Psoas muscle (tissue), 8 donors: ENCODE data around the gene FUT6. TPM values are rescaled to one million over a fixed set of nuclear protein-coding genes. Genes with fewer than 3 reads are reported as not detected.

Source experiments
- ATAC-seq, 4 donors: fragments of 200-7000 bp; cut with Tn5 transposase; one replicate each; pipeline ENCODE4 v1.9.1; 2020; ENCODE audit warnings: moderate library complexity in 3 of 4, mild to moderate bottlenecking in 2 of 4
- DNase-seq, 2 donors: peaks; one replicate each; pipeline ENCODE4 v3.0.0-alpha.2; 2020
- H3K27ac ChIP-seq: fragments of 200-600 bp; one replicate; pipeline ENCODE4 v1.8.0; 2022
- H3K27me3 ChIP-seq, 3 donors: fragments of 200-600 bp in 1 of 3; one replicate each; pipeline versions ENCODE4 v1.6.1 to v1.8.0; 2013 to 2022; ENCODE audit warnings: low read length in 2 of 3, mild to moderate bottlenecking in 2 of 3, moderate library complexity in 1 of 3; ENCODE audit not compliant: insufficient read depth in 3 of 3
- H3K36me3 ChIP-seq, 2 donors: fragments of 200-600 bp in 1 of 2; one replicate each; pipeline versions ENCODE4 v1.6.1 to v1.8.0; 2013 to 2022; ENCODE audit warnings: low read depth in 1 of 2, mild to moderate bottlenecking in 1 of 2, moderate library complexity in 1 of 2; ENCODE audit not compliant: insufficient read depth in 1 of 2
- H3K4me1 ChIP-seq: fragments of 200-600 bp; one replicate; pipeline ENCODE4 v1.8.0; 2022
- H3K4me3 ChIP-seq: fragments of 200-600 bp; one replicate; pipeline ENCODE4 v1.8.0; 2022; ENCODE audit warnings: mild to moderate bottlenecking
- H3K9me3 ChIP-seq: fragments of 200-600 bp; one replicate; pipeline ENCODE4 v1.8.0; 2022
- WGBS, 3 donors: extraction: QIAGEN DNeasy Blood & Tissue Kit; methylation state at CpG; one replicate each; pipeline versions ENCODE4 v1.1.6 to v1.1.7; 2013; 5-methylcytosine and 5-hydroxymethylcytosine counted together
- intact Hi-C, 2 donors: fragments of 100-400 bp; cut with DNase I; formaldehyde crosslinking; loops; one replicate each; pipeline versions ENCODE4 v1.11.0 to v1.14.2; 2022
- polyA plus RNA-seq, 3 donors: library from polyadenylated mRNA; stranded (reverse); fragments of 200-250 nt; gene quantifications; one replicate each; pipeline ENCODE4 v1.2.3, GENCODE V29; 2013
- total RNA-seq, 4 donors: library from RNA; stranded (reverse); fragmentation: NEBNext Ultra II Directional in 2 of 4; extraction: Animal tissue kit (Norgen Biotek cat#: 25700) in 2 of 4; gene quantifications; one replicate each; pipeline versions ENCODE4 v1.2.1 to v1.2.4, GENCODE V29; 2021 to 2023
- TF ChIP-seq, protein P1 (sequence below): fragments of 200-600 bp; IDR thresholded peaks from one replicate; pipeline ENCODE4 v1.8.0; 2022; ENCODE audit warnings: antibody characterized with exemption
- donor health status: healthy with polysubstance abuse.
- donor health status: DM: no; HTN: no; CAD: no; lungs with moderate emphysema.
- donor health status: Bipolar disorder and iron deficiency.
- donor health status: healthy.
- donor health status: DM: yes; HTN: yes; CAD: no.
- donor health status: DM: no; HTN: no; CAD: no.
- donor health status: DM: no; HTN: no; CAD: no.
- donor health status: DM: yes; HTN: yes; CAD: no.

Gene FUT6
- total and polyA plus RNA-seq, 7 donors: 0.03 TPM; not detected in 5

DNA sequence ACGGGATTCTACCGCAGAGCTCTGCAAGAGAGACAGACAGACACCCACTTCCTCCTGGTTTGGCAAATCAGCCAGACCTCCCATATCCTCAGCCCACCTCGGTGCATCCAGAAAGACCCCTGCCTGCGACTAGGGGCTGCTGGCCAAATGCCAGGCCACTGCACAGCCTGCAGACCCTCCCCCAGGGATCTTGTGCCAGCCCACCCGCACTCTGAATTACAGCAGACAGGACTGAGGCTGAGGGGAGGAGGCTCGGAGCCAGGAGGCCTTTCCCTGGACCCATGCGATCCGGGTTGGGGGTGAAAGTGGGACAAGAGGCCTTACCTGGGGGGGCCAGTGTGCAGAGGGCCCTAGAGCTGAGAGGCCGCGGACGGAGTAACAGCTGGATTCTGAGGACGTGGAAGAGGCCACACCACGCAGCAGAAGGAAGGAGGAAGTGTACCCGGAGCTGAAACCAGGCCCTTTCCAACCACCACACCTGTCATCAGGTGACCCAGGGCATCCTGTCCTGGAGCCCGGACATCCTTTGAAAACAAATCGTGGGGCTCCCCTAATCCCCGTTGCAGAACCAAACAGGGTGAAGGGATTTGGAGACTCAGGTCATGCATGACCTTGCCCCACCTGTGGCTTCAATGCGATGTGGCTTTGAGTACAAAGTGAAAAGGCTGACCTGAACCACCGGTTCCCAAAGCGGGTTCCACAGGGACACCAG, 993 bp downstream of the FUT6 start:
- TF ChIP-seq, protein P1, sequence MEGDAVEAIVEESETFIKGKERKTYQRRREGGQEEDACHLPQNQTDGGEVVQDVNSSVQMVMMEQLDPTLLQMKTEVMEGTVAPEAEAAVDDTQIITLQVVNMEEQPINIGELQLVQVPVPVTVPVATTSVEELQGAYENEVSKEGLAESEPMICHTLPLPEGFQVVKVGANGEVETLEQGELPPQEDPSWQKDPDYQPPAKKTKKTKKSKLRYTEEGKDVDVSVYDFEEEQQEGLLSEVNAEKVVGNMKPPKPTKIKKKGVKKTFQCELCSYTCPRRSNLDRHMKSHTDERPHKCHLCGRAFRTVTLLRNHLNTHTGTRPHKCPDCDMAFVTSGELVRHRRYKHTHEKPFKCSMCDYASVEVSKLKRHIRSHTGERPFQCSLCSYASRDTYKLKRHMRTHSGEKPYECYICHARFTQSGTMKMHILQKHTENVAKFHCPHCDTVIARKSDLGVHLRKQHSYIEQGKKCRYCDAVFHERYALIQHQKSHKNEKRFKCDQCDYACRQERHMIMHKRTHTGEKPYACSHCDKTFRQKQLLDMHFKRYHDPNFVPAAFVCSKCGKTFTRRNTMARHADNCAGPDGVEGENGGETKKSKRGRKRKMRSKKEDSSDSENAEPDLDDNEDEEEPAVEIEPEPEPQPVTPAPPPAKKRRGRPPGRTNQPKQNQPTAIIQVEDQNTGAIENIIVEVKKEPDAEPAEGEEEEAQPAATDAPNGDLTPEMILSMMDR: no peak
- Histone ChIP-seq H3K4me1 (no peaks in the 10 kb centered on the region), H3K9me3 (no peaks in the 10 kb centered on the region), H3K27me3 (peaks cover 0 to 27% (median 0%) of the 10 kb centered on the region in 3 donors), H3K36me3 (no peaks in the 10 kb centered on the region), H3K4me3 (no peak overlapping the region), H3K27ac (no peak overlapping the region)
- DNase-seq (no peak), ATAC-seq (no peak)
- WGBS, 3 donors: 55 to 59% (median 56%) methylated on average over 18 to 20 of the region's 20 CpGs
- intact Hi-C loops: no loop called here

DNA sequence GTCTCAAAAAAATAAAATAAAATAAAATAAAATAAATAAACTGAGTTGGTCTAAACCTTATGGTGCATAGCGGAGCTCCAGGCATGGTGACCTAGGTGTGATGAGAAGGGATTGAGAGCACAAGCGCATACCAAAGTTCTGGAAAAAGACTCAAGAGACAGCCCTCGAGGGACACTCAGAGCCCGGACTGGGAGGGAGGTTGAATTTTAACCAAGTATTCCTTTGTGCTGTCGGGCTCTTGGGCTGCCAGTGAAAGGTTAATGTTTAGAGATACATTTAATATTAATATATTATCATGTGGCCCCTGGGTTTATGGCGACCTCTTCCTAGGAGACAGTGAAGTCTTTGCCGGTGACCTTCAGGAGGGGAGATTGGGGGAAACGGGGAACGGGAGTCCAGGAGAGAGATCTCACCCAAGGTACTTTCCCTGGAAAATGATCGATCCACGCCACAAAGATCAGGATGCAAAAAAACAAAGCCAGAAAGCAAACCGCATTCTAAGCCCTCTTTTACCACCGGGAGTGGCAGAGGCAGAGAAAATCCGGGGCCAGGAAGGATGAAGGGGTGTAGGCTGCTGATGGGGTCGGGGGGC, 1.6 kb downstream of the FUT6 start:
- TF ChIP-seq, protein P1: no peak
- intact Hi-C loops: no loop called here
- no peak overlapping the region for H3K27ac ChIP-seq
- DNase-seq (no peak), ATAC-seq (no peak)
- no peaks in the 10 kb centered on the region for H3K36me3 ChIP-seq
- no peaks in the 10 kb centered on the region for H3K4me1 ChIP-seq
- H3K4me3 ChIP-seq: no peak overlapping the region
- 52 to 54% (median 52%) methylated on average over 15 of the region's 15 CpGs for WGBS, 3 donors
- H3K27me3 ChIP-seq: peaks cover 0 to 25% (median 0%) of the 10 kb centered on the region in 3 donors
- H3K9me3 ChIP-seq: no peaks in the 10 kb centered on the region

DNA sequence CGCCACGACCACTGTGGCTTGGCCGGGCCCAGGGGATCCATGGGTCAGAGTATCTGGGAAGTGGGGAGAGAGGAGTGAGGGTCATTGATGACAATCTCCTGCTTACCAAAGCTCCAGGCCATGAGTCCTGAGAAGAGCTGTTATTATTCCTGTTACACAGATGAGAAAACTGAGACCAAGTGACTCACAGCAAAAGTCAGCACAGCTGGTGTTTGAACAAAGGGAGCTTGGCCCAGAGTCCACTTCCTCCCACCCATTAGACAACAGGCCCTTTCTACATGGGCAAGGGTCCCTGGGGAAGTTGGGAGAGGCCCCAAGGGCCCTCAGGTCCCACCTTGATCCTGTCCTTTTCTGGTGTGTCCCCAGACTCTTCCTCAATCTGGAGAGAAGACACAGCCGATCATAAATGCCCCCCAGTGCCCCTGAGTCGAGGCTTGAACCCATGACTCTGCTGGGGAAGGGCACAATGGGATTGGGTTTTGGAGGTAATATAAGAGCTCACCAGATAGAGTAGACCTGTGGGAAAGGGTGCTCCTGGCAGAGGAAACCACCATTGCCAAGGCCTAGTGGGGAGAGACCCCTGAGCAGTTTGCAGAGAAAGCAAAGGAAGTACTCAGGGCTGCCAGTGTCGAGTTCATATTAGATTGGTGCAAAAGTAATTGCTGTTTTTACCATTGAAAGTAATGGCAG, 6.8 kb downstream of the FUT6 start:
- no peak for DNase-seq
- Histone ChIP-seq H3K27me3 (peaks cover 0 to 71% (median 16%) of the 10 kb centered on the region in 3 donors), H3K4me1 (no peaks in the 10 kb centered on the region), H3K36me3 (no peaks in the 10 kb centered on the region), H3K27ac (no peak overlapping the region), H3K9me3 (no peaks in the 10 kb centered on the region), H3K4me3 (no peak overlapping the region)
- ATAC-seq: no peak
- intact Hi-C loops: no loop called here
- 82 to 85% (median 84%) methylated on average over 6 of the region's 6 CpGs for WGBS, 3 donors
- TF ChIP-seq, protein P1: no peak

DNA sequence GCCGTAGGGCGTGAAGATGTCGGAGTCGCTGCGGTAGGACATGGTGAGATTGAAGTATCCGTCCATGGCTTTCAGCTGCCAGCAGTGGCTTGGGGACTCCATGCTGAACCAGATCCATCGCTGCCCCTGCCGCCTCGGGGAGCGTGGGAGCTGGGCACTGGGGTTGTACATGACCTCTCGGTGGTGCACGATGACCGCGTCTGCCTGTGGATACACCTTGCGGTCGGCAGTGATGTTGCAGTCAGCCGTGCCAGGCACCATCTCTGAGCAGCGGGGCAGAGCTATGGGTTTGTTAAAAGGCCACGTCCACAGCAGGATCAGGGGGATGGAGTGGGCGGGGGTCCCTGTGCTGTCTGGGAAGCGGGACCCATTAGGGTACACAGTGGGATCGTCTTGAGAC, 7.4 kb downstream of the FUT6 start:
- no peak for ATAC-seq
- no peak overlapping the region for H3K27ac ChIP-seq
- no peak overlapping the region for H3K4me3 ChIP-seq
- intact Hi-C loops: no loop called here
- no peaks in the 10 kb centered on the region for H3K4me1 ChIP-seq
- TF ChIP-seq, protein P1: no peak
- no peaks in the 10 kb centered on the region for H3K36me3 ChIP-seq
- H3K9me3 ChIP-seq: no peaks in the 10 kb centered on the region
- H3K27me3 ChIP-seq: peaks cover 0 to 77% (median 20%) of the 10 kb centered on the region in 3 donors
- 67 to 77% (median 73%) methylated on average over 19 to 22 of the region's 22 CpGs for WGBS, 3 donors
- DNase-seq: no peak
